H1 (cell line): ENCODE data around the gene PBX3. TPM values are rescaled to one million over a fixed set of nuclear protein-coding genes. Genes with fewer than 3 reads are reported as not detected.

Experiments
- CTCF ChIA-PET: fragments of 300-600 bp; sonication (Branson Sonifier 250); formaldehyde crosslinking; loops from one replicate; lab custom pipeline; 2021; ENCODE audit not compliant: partially characterized antibody; lab: Charles Lee
- POLR2A ChIA-PET: fragments of 300-600 bp; sonication (Branson Sonifier 250); formaldehyde crosslinking; loops from one replicate; lab custom pipeline; 2021; ENCODE audit warnings: inconsistent platforms; ENCODE audit not compliant: partially characterized antibody; lab: Charles Lee
- DNase-seq, 2 experiments: peaks; one replicate each; pipeline versions ENCODE4 v3.0.0 to v3.0.0-alpha.2; 2010 to 2022; ENCODE audit warnings: low spot score in 2 of 2, low read depth in 1 of 2, mixed read lengths in 1 of 2
- FAIRE-seq: peaks from 2 replicates; lab custom pipeline; 2011; peaks lifted over from hg19 to GRCh38; lab: Jason Lieb, UNC
- H2AFZ ChIP-seq: 2 replicates; pipeline ENCODE4 v1.8.1; 2012; ENCODE audit warnings: low read length, inconsistent platforms
- H2AK5ac ChIP-seq: 2 replicates; pipeline ENCODE4 v1.6.1; 2013; ENCODE audit warnings: low read depth, low read length
- H2BK120ac ChIP-seq: replicated peaks from 2 replicates; pipeline ENCODE3; 2013; ENCODE audit warnings: low read depth, low read length, inconsistent platforms
- H2BK12ac ChIP-seq: 2 replicates; pipeline ENCODE4 v1.6.1; 2013; ENCODE audit warnings: low read depth, low read length
- H2BK15ac ChIP-seq: 2 replicates; pipeline ENCODE4 v1.6.1; 2013; ENCODE audit warnings: low read length
- H2BK20ac ChIP-seq: 2 replicates; pipeline ENCODE4 v1.6.1; 2013; ENCODE audit warnings: low read length
- H2BK5ac ChIP-seq: 2 replicates; pipeline ENCODE4 v1.6.1; 2013; ENCODE audit warnings: low read depth, low read length
- H3K14ac ChIP-seq: 2 replicates; pipeline ENCODE4 v1.6.1; 2013; ENCODE audit warnings: inconsistent platforms; ENCODE audit not compliant: insufficient read length
- H3K18ac ChIP-seq: 2 replicates; pipeline ENCODE4 v1.6.1; 2013; ENCODE audit warnings: low read length; ENCODE audit errors: extremely low read depth
- H3K23ac ChIP-seq: 2 replicates; pipeline ENCODE4 v1.6.1; 2013; ENCODE audit warnings: inconsistent platforms; ENCODE audit not compliant: insufficient read length
- H3K23me2 ChIP-seq: 2 replicates; pipeline ENCODE4 v1.6.1; 2013; ENCODE audit warnings: low read depth, low read length
- H3K27ac ChIP-seq: 2 replicates; pipeline ENCODE4 v1.6.1; 2011; ENCODE audit warnings: low read depth, low read length, inconsistent platforms
- H3K27me3 ChIP-seq, 4 experiments: replicated peaks in 1 of 4; 1 replicate in 1 of 4; 2 replicates in 3 of 4; pipeline versions ENCODE4 v1.6.1 to v1.8.1; 2011 to 2013; ENCODE audit warnings: low read length in 3 of 4, mild to moderate bottlenecking in 3 of 4, inconsistent platforms in 2 of 4, mixed read lengths in 2 of 4, moderate library complexity in 1 of 4; ENCODE audit not compliant: control insufficient read depth in 3 of 4, insufficient read depth in 3 of 4; ENCODE audit errors: extremely low read depth in 1 of 4
- H3K36me3 ChIP-seq, 4 experiments: 2 replicates each; pipeline versions ENCODE4 v1.6.1 to v1.8.1; 2011 to 2013; ENCODE audit warnings: mild to moderate bottlenecking in 4 of 4, low read length in 3 of 4, moderate library complexity in 2 of 4, control low read depth in 1 of 4, inconsistent platforms in 1 of 4; ENCODE audit not compliant: insufficient read depth in 4 of 4, control insufficient read depth in 2 of 4
- H3K4ac ChIP-seq: replicated peaks from 2 replicates; pipeline ENCODE3; 2013; ENCODE audit warnings: low read length, low read depth, mixed read lengths, inconsistent platforms; ENCODE audit not compliant: insufficient read length
- H3K4me1 ChIP-seq, 4 experiments: replicated peaks in 1 of 4; 1 replicate in 1 of 4; 2 replicates in 3 of 4; pipeline versions ENCODE4 v1.6.1 to v1.8.1; 2011 to 2013; ENCODE audit warnings: low read length in 3 of 4, inconsistent platforms in 2 of 4, mixed read lengths in 1 of 4; ENCODE audit not compliant: insufficient read depth in 4 of 4, control insufficient read depth in 3 of 4
- H3K4me2 ChIP-seq, 2 experiments: 2 replicates each; pipeline versions ENCODE4 v1.6.1 to v1.8.1; 2011 to 2013; ENCODE audit warnings: low read depth in 2 of 2, low read length in 2 of 2, control low read depth in 1 of 2, inconsistent platforms in 1 of 2, mild to moderate bottlenecking in 1 of 2; ENCODE audit not compliant: insufficient read depth in 1 of 2
- H3K4me3 ChIP-seq, 4 experiments: fragments of 200-600, 300-600 bp in 1 of 4; sonication (generic), shearing (Covaris generic), sonication (Bioruptor Twin) in 1 of 4; 2 replicates each; pipeline versions ENCODE4 v1.5.1 to v1.8.1; 2011 to 2016; ENCODE audit warnings: low read length in 4 of 4, low read depth in 3 of 4, control low read depth in 2 of 4, inconsistent platforms in 2 of 4, mild to moderate bottlenecking in 2 of 4, mixed read lengths in 1 of 4, moderate library complexity in 1 of 4; ENCODE audit not compliant: insufficient read depth in 2 of 4; ENCODE audit errors: extremely low read depth in 1 of 4
- H3K56ac ChIP-seq: replicated peaks from 2 replicates; pipeline ENCODE3; 2013; ENCODE audit warnings: low read depth, mild to moderate bottlenecking, mixed read lengths, low read length, inconsistent platforms; ENCODE audit not compliant: insufficient read length
- H3K79me1 ChIP-seq: 2 replicates; pipeline ENCODE4 v1.6.1; 2013; ENCODE audit warnings: low read depth, low read length, control low read depth
- H3K79me2 ChIP-seq, 2 experiments: 2 replicates each; pipeline versions ENCODE4 v1.6.1 to v1.8.1; 2012 to 2013; ENCODE audit warnings: low read length in 2 of 2, mild to moderate bottlenecking in 2 of 2, inconsistent platforms in 1 of 2; ENCODE audit not compliant: insufficient read depth in 2 of 2, control insufficient read depth in 1 of 2
- H3K9ac ChIP-seq, 4 experiments: replicated peaks in 1 of 4; 1 replicate in 1 of 4; 2 replicates in 3 of 4; pipeline versions ENCODE4 v1.6.1 to v1.8.1; 2011 to 2013; ENCODE audit warnings: low read depth in 3 of 4, low read length in 3 of 4, control low read depth in 2 of 4, mild to moderate bottlenecking in 2 of 4, moderate library complexity in 2 of 4, inconsistent platforms in 1 of 4; ENCODE audit errors: extremely low read depth in 1 of 4
- H3K9me3 ChIP-seq, 2 experiments: 2 replicates each; pipeline versions ENCODE4 v1.6.1 to v1.8.1; 2012 to 2013; ENCODE audit warnings: mild to moderate bottlenecking in 2 of 2, moderate library complexity in 2 of 2, control low read depth in 1 of 2, inconsistent platforms in 1 of 2, low read depth in 1 of 2, low read length in 1 of 2, mixed read lengths in 1 of 2; ENCODE audit not compliant: insufficient read depth in 2 of 2
- H4K20me1 ChIP-seq, 2 experiments: replicated peaks in 1 of 2; 2 replicates each; pipeline versions ENCODE3 to v1.8.1; 2011 to 2013; ENCODE audit warnings: inconsistent platforms in 2 of 2, low read length in 2 of 2, mild to moderate bottlenecking in 1 of 2; ENCODE audit not compliant: insufficient read depth in 2 of 2, control insufficient read depth in 1 of 2
- H4K5ac ChIP-seq: 2 replicates; pipeline ENCODE4 v1.6.1; 2013; ENCODE audit warnings: low read length, low read depth, mixed read lengths, inconsistent platforms; ENCODE audit not compliant: insufficient read length
- H4K8ac ChIP-seq: 2 replicates; pipeline ENCODE4 v1.8.0; 2013; ENCODE audit warnings: mild to moderate bottlenecking, moderate library complexity, low read length, inconsistent platforms; ENCODE audit not compliant: insufficient read depth; ENCODE audit errors: extremely low read depth
- H4K91ac ChIP-seq: replicated peaks from 2 replicates; pipeline ENCODE3; 2013; ENCODE audit warnings: low read length, mixed read lengths, inconsistent platforms; ENCODE audit not compliant: insufficient read length
- BACH1 ChIP-seq: IDR thresholded peaks from 2 replicates; pipeline ENCODE4 v1.6.1; 2012; ENCODE audit warnings: low read length, improper control_type of control experiment
- CREB1 ChIP-seq: IDR thresholded peaks from 2 replicates; pipeline ENCODE4 v1.6.1; 2012; ENCODE audit warnings: inconsistent platforms
- RFX5 ChIP-seq: IDR thresholded peaks from 2 replicates; pipeline ENCODE4 v1.6.1; 2011; ENCODE audit warnings: low read depth, low read length, improper control_type of control experiment, borderline replicate concordance
- SAP30 ChIP-seq: fragments of 300-600 bp; sonication (generic); IDR thresholded peaks from 2 replicates; pipeline ENCODE4 v1.7.1; 2012; ENCODE audit warnings: low read length, moderate library complexity, mild to moderate bottlenecking, inconsistent platforms; ENCODE audit not compliant: insufficient read depth, insufficient replicate concordance
- SP4 ChIP-seq: IDR thresholded peaks from 2 replicates; pipeline ENCODE4 v1.6.1; 2012; ENCODE audit warnings: low read length, inconsistent platforms
- SRF ChIP-seq: IDR thresholded peaks from 2 replicates; pipeline ENCODE4 v1.6.1; 2011; ENCODE audit warnings: mild to moderate bottlenecking, low read depth, low read length, moderate library complexity
- TBP ChIP-seq: IDR thresholded peaks from 2 replicates; pipeline ENCODE4 v1.6.1; 2011; ENCODE audit warnings: low read depth, low read length, improper control_type of control experiment
- WGBS, 2 experiments: shearing (Covaris generic) in 1 of 2; methylation state at CpG; one replicate each; pipeline versions ENCODE4 v1.1.6 to v1.1.7; 2013 to 2015; ENCODE audit warnings: low lambda C conversion rate in 2 of 2, mixed read lengths in 2 of 2, inconsistent platforms in 1 of 2, low coverage in 1 of 2, missing lambda C conversion rate in 1 of 2; ENCODE audit not compliant: insufficient replicate concordance in 2 of 2, insufficient coverage in 1 of 2, insufficient read length in 1 of 2; ENCODE audit errors: extremely low coverage in 1 of 2, missing lambda C conversion rate in 1 of 2; 5-methylcytosine and 5-hydroxymethylcytosine counted together
- polyA plus RNA-seq, 7 experiments: library from polyadenylated mRNA; depleted of rRNA in 3 of 7; stranded (reverse) in 5 of 7; unstranded in 2 of 7; fragments of >200 nt in 5 of 7; fragments of 200-250 nt in 2 of 7; gene quantifications; 1 replicate in 5 of 7; 2 replicates in 1 of 7; 4 replicates in 1 of 7; pipeline versions ENCODE4 v1.2.1 to v1.2.3, GENCODE V29; 2011 to 2013; ENCODE audit warnings: missing spikeins in 2 of 7, mixed read lengths in 2 of 7
- total RNA-seq: library from RNA; stranded (reverse); fragmentation: NEBNext Ultra II Directional; extraction: Animal tissue kit (Norgen Biotek cat#: 25700); gene quantifications from 2 replicates; pipeline ENCODE4 v1.2.1, GENCODE V29; 2021

Gene PBX3
- total and polyA plus RNA-seq, 2 of the 8 experiments (the other 6 are each of a cell fraction or from before 2014, with no cell fraction given): 22.7 to 44.3 TPM

- Histone ChIP-seq H2BK12ac (no peak overlapping the region), H3K4ac (no peak overlapping the region), H4K8ac (no peak overlapping the region), H3K9me3 (no peaks in the 10 kb centered on the region), H3K27me3 (no peaks in the 10 kb centered on the region), H2BK120ac (no peak overlapping the region), H3K23ac (no peak overlapping the region), H2AFZ (no peak overlapping the region), H3K23me2 (no peaks in the 10 kb centered on the region), H2AK5ac (no peak overlapping the region), H4K20me1 (peaks cover 0 to 2% of the 10 kb centered on the region in 2 experiments), H2BK15ac (no peak overlapping the region), H3K9ac (no peak overlapping the region), H3K4me3 (no peak overlapping the region), H3K27ac (no peak overlapping the region), H3K4me1 (no peaks in the 10 kb centered on the region), H3K14ac (no peak overlapping the region), H3K4me2 (no peak overlapping the region), H3K79me1 (peaks cover 4% of the 10 kb centered on the region; the same call in 1 of the 2 replicates), H3K36me3 (no peaks in the 10 kb centered on the region; a peak in 1 of 8 replicates), H3K79me2 (peaks cover 0 to 24% of the 10 kb centered on the region in 2 experiments; a peak in 2 of 4 replicates), H3K56ac (no peak overlapping the region), H2BK5ac (no peak overlapping the region), H4K91ac (no peak overlapping the region), H3K18ac (no peak overlapping the region), H4K5ac (no peak overlapping the region), H2BK20ac (no peak overlapping the region)
- TF ChIP-seq RFX5: no peak
- no peak for TF ChIP-seq BACH1
- TF ChIP-seq CREB1: no peak
- TF ChIP-seq SP4: no peak
- TF ChIP-seq SRF: no peak
- no peak for TF ChIP-seq TBP
- no peak for TF ChIP-seq SAP30
- DNase-seq: no peak
- CTCF ChIA-PET: no interaction called here
- 90% methylated on average over 2 of the region's 2 CpGs; no CpG with 5 or more reads in 1 of the 2 experiments for WGBS, 2 experiments
- POLR2A ChIA-PET: no interaction called here
- no peak for FAIRE-seq
These were observed 57.9 kb downstream of the PBX3 start for GRCh38 chr9:125805057-125805456.
